ENCODE measurements around the gene KIAA1755. TPM values are rescaled to one million over a fixed set of nuclear protein-coding genes. Genes with fewer than 3 reads are reported as not detected.
"Not testable (repeated sequence)": the region's sequence is repeated elsewhere in the genome, so short reads cannot be mapped to it uniquely, and the experiment has no call there.

The KIAA1755 gene
- total RNA-seq, 1 donor from 2014 or later: not detected

GRCh38 chr20:38290829-38291814 is 30.6 kb upstream of the KIAA1755 start:
- intact Hi-C loops (cut with micrococcal nuclease): no loop called here

DNA sequence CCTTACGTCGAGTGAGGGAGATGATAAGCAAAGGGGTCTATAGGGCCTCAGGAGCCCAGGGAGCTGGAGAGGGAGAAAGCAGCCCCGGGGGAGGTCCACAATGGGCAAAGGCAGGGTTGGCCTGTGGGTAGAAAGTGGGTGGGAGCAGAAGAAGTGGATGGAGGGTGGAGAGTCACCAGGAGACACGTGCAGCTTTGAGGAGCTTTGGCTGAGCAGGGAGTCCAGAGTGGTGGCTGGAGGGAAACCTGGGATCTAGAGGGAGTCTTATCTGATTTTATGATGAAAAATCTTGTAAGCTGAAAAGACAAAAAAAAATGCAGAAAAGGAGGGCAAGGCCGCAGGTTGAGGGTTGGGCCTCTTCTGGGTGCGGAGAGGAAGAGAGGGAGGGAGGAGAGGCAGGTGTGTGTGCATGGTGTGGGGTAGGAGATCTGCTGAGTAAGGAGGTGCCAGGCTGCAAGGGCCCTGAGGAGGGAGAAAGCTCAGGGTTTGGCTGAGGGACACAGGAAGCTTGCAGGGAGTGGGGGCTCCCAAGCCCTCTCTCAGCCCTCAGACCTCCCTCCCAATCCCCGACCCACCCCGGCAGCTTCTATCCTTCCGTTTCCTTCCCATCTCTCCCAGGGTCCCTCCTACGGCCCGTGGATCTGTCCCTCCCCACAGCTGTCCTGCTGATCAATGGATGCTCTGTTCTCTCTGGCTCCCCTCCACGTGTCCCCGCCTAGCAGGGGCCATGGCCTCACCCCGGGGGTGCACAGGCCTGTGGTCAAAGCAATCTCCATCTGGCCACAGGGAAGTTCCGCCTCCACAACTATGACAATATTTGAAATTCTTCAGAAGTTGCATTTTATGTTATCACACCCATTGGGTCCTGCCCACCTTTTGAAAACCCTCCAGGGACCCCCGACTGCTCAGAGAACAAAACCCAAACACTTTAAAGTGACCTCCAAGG is 26.3 kb upstream of the KIAA1755 start:
- intact Hi-C loops (cut with micrococcal nuclease): no loop called here

DNA sequence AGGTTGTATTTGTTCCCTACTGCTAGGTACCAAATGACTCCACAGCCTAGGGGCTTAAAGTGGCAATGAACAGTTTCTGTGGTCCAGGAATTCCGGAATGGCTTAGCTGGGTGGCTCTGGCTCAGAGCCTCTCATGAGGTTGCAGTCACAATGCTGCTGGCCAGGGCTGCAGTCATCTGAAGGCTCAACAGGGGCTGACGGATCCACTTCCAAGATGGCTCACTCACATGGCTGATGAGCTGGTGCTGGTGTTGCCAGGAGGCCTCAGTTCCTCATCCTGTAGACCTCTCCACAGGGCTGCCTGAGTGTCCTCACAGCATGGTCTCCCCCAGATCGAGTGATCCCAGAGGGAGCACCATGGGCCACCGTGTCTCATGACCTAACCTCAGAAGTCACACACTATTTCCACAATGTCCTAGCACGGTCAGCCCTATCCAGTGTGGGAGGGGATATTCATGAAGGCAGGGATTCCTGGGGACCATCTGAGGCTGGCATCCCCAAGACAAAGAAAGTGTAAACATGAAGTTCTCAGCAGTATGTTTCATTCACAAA is 24.4 kb upstream of the KIAA1755 start:
- intact Hi-C loops (cut with micrococcal nuclease): no loop called here

- intact Hi-C loops (cut with micrococcal nuclease): not testable (repeated sequence)
These were observed 23.6 kb upstream of the KIAA1755 start for GRCh38 chr20:38284066-38284650.

DNA sequence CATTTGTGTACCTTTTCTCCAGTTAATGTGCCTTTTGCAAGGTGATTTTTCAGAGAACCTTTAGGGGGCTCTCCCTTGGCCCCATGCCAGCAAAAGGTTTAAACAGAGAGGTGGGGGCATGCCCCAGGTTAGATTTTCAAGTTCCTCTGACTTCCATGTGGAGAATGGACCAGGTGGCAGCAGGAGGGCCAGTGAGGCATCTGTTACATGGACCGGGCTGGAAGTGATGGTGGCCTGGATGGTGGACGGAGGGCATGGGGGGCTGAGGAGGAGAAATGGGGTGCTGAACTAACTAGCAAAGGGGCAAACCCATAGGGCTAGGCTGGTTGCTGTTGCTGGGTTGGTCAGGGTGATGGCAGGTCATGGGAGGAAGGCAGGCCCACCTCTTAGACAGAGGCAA is 22.7 kb upstream of the KIAA1755 start:
- intact Hi-C loops (cut with micrococcal nuclease): no loop called here

DNA sequence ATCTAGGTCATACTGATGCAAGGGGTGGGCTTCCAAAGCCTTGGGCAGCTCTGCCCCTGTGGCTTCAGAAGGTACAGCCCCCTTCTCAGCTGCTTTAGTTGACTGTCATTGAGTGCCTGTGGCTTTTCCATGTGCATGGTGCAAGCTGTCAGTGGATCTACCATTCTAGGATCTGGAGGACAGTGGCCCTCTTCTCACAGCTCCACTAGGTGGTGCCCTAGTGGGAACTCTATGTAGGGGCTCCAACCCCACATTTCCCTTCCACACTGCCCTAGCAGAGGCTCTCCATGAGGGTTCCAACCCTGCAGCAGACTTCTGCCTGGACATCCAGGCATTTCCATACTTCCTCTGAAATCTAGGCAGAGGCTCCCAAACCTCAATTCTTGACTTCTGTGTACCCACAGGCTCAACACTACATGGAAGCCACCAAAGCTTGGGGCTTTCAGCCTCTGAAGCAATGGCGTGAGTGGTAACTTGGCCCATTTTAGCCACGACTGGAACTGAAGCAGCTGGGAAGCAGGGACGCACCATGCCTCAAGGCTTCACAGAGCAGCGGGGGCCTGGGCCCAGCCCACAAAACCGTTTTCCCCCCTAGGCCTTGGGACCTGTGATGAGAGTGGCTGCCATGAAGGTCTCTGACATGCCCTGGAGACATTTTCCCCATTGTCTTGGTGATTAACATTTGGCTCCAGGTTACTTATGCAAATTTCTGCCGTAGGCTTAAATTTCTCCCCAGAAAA is 20.8 kb upstream of the KIAA1755 start:
- intact Hi-C loops (cut with micrococcal nuclease): not testable (repeated sequence)

GRCh38 chr20:38278763-38279162 is 18.2 kb upstream of the KIAA1755 start:
- intact Hi-C loops (cut with micrococcal nuclease): no loop called here

DNA sequence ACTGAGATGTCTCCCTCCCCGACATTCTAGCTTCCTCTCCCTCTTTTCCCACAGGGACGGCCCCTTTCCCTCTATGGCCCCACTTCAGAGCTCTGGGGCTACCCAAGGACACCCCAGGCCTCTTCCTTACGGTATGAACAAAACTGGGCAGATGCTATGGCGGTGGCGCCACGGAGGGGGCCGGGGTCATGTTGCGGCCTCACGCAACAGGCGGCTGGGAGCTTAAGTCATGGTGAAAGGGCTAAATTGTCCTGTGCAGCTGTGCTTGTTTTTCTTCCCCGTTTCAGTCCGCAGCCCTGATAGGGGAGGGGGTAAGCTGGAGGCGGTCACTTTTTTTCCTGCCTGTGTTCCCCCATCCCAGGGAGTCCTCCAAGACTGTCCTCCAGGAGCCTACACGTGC is 17.6 kb upstream of the KIAA1755 start:
- intact Hi-C loops (cut with micrococcal nuclease): no loop called here

GRCh38 chr20:38277691-38278090 is 17.2 kb upstream of the KIAA1755 start:
- intact Hi-C loops (cut with micrococcal nuclease): no loop called here

- intact Hi-C loops (cut with micrococcal nuclease): no loop called here
These were observed 16.8 kb upstream of the KIAA1755 start for GRCh38 chr20:38277285-38277684.

GRCh38 chr20:38275815-38276550 is 15.4 kb upstream of the KIAA1755 start:
- intact Hi-C loops (cut with micrococcal nuclease): no loop called here

DNA sequence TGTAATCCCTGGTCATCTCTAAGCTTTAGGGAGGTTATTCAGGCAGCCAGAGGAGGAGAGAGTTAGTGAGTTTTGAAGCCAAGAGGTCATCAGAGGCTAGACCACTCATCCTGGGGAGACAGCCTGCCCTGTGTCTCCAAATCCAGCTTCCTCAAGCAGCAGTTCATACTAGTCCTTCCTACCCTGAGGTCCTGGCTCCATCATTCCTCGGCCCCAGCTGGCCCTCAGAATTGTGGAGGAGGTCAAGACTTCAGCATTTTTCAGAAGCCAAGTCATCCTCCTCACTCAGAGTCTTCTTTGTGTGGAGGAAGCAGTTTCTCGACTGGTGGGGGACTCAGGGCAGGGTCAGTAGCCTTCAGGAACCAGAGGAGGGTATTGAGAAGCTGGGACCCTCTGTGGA is 12.4 kb upstream of the KIAA1755 start:
- intact Hi-C loops (cut with micrococcal nuclease): no loop called here

GRCh38 chr20:38272398-38272797 is 11.9 kb upstream of the KIAA1755 start:
- intact Hi-C loops (cut with micrococcal nuclease): no loop called here

DNA sequence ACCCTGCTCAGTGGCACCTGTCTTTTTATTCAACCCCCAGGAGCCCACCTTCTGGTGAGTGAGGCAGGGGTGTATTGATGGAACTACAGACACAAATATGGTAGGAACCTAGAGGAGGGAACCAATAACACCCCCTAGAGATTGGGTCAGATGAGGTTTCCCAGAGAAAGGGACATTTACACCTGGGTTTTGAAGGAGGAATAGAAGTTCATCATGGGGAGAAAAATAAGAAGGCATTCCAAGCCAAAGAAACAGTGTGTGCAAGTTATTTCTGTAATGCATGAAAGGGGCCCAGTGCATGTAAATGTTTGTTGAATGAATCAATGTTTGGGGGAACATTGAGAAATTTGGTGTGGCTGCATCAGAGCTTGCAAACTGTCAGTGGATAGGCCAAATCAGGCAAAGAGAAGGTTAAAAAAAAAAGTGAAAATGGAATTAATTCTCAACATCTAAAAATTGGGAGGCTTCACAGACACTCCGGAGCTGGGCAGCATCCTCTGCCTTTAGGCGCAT is 11.1 kb upstream of the KIAA1755 start:
- intact Hi-C loops (cut with micrococcal nuclease): no loop called here

- intact Hi-C loops (cut with micrococcal nuclease): no loop called here
These were observed 10.5 kb upstream of the KIAA1755 start for GRCh38 chr20:38270869-38271605.

- intact Hi-C loops (cut with micrococcal nuclease): no loop called here
These were observed 9.2 kb upstream of the KIAA1755 start for GRCh38 chr20:38269715-38270114.

GRCh38 chr20:38269040-38269439 is 8.5 kb upstream of the KIAA1755 start:
- intact Hi-C loops (cut with micrococcal nuclease): no loop called here

DNA sequence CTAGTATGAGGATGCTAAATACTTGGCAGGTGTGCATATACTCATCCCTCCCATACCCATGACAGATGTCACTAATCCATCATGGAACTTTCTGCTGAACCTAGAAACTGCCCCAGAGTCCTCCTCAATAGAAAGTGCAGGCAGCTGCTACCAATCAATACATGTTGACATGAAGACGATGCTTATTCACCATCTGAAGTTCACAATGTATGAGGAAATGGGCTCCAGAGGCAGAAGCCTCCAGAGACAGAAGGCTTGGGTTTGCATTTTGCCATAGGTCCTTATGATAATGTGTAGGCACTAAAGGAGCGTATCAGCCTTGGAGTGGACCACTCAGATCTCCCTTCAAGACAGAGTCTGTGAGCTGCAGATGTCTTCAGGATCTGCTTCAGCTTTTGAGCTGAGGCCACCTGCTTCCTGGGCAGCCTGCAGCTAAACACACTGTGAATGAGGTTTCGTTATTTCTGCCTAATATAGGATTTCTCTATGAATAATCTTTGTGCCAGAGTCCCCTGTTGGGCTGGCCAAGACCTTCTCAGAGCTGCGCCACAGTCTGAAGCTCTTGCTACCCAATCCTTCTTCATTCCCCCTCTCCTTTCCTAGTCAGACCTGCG is 7.5 kb upstream of the KIAA1755 start:
- intact Hi-C loops (cut with micrococcal nuclease): no loop called here

Measured in T-helper 1 cell treated with Interleukin-12 subunit alpha and Interleukin-12 subunit beta and Interleukin-4 antibody, amounts not matched to agents 30 ng/mL and 1 ng/mL, for 36 hours (primary cell).